ENCODE results near the gene PLAAT2. TPM values are rescaled to one million over a fixed set of nuclear protein-coding genes. Genes with fewer than 3 reads are reported as not detected.

PLAAT2 gene
- total and polyA plus RNA-seq, 9 of the 15 experiments (the other 6 are each of a cell fraction or from before 2014, with no cell fraction given) = not detected

- TF ChIP-seq POLR2G (IDR thresholded peaks at IDR 0.05; ENCODE audit: low read depth, low read length) = 0 out of 2 replicates have a peak, but pooled peaks have one; percentile 31
- TF ChIP-seq JUND (IDR thresholded peaks at IDR 0.05; ENCODE audit: borderline replicate concordance, low read depth, low read length) = peak; percentile 88
- TF ChIP-seq JUND (tag; IDR thresholded peaks at IDR 0.05; ENCODE audit: borderline replicate concordance, low read depth, low read length) = peak; percentile 77; the same call in 2 of the 3 replicates
- TF ChIP-seq ZBTB33 (CRISPR knock-in tag; IDR thresholded peaks at IDR 0.05) = 0 out of 2 replicates have a peak, but pooled peaks have one; percentile 29
- no peak for TF ChIP-seq CBX2 (IDR thresholded peaks at IDR 0.05; ENCODE audit: insufficient read depth, low read length, poor library complexity, severe bottlenecking)
- peak; percentile 22; the same call in 1 of the 2 replicates for TF ChIP-seq ZFX (CRISPR knock-in tag; IDR thresholded peaks at IDR 0.05)
- no peak for TF ChIP-seq PTTG1 (tag; IDR thresholded peaks at IDR 0.05; ENCODE audit: low read depth)
- TF ChIP-seq GATAD2A (IDR thresholded peaks at IDR 0.05) = peak; percentile 54
- 0 out of 2 replicates have a peak, but pooled peaks have one; percentile 12 for TF ChIP-seq ZKSCAN1 (IDR thresholded peaks at IDR 0.05; ENCODE audit: low read depth, low read length)
- peak; percentile 51; the same call in 1 of the 2 replicates for TF ChIP-seq SOX6 (IDR thresholded peaks at IDR 0.05)
- TF ChIP-seq VEZF1 (CRISPR knock-in tag; IDR thresholded peaks at IDR 0.05) = peak; percentile 59
- peak; percentile 32; the same call in 1 of the 2 replicates for TF ChIP-seq CXXC5 (CRISPR knock-in tag; IDR thresholded peaks at IDR 0.05)
- TF ChIP-seq NFIC (IDR thresholded peaks at IDR 0.05) = no peak
- TF ChIP-seq ZNF644 (tag; IDR thresholded peaks at IDR 0.05; ENCODE audit: low read depth) = 0 out of 2 replicates have a peak, but pooled peaks have one; percentile 41
- TF ChIP-seq TCF3 (CRISPR knock-in tag; IDR thresholded peaks at IDR 0.05) = peak; percentile 37; the same call in 1 of the 2 replicates
- TF ChIP-seq KLF16 (IDR thresholded peaks at IDR 0.05) = no peak
- TF ChIP-seq CBX3 (IDR thresholded peaks at IDR 0.05; ENCODE audit: borderline replicate concordance in 1 of 2, low read length in 2 of 2) = peak in 1 of 2 experiments; percentile 42; a peak in 1 of 3 replicates
- TF ChIP-seq PHF21A (IDR thresholded peaks at IDR 0.05; ENCODE audit: borderline replicate concordance, low read depth) = no peak
- TF ChIP-seq THRA (IDR thresholded peaks at IDR 0.05) = no peak
- peak; percentile 53 for TF ChIP-seq ATF7 (IDR thresholded peaks at IDR 0.05)
- peak; percentile 4; the same call in 1 of the 2 replicates for TF ChIP-seq PKNOX1 (IDR thresholded peaks at IDR 0.05)
- TF ChIP-seq CHD2 (IDR thresholded peaks at IDR 0.05; ENCODE audit: low read depth, low read length) = 0 out of 2 replicates have a peak, but pooled peaks have one; percentile 3
- TF ChIP-seq ZNF212 (CRISPR knock-in tag; IDR thresholded peaks at IDR 0.05) = no peak
Observed at GRCh38 chr11:63505857-63506528, 57.2 kb downstream of the PLAAT2 start, which contains the start of gene LGALS12 (continued).

All from K562 (cell line).